ENCODE measurements around the gene DLX1.
"Not testable (repeated sequence)": the region's sequence is repeated elsewhere in the genome, so short reads cannot be mapped to it uniquely, and the experiment has no call there.

Gene DLX1

GRCh38 chr2:172066394-172066886 lies 18.9 kb upstream of the DLX1 start:
- no peak for DNase-seq

DNA sequence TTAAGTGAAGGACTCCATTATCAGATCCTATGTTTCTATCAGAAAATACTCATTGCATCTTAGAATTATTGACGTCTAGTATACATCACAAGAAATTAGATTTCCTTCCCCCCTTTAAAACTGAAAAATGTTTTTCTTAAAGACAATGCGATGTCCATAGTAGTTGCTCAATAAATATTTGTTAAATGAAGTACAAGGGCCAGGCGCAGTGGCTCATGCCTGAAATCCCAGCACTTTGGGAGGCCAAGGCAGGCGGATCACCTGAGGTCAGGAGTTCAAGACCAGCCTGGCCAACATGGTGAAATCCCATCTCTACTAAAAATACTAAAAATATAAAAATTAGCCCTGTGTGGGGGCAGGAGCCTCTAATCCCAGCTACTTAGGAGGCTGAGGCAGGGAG lies 17.4 kb upstream of the DLX1 start:
- not testable (repeated sequence) for DNase-seq

GRCh38 chr2:172070936-172071335 lies 14.4 kb upstream of the DLX1 start:
- DNase-seq = no peak

GRCh38 chr2:172072303-172072702 lies 13.0 kb upstream of the DLX1 start:
- no peak for DNase-seq

GRCh38 chr2:172072706-172073105 lies 12.6 kb upstream of the DLX1 start:
- no peak for DNase-seq

DNA sequence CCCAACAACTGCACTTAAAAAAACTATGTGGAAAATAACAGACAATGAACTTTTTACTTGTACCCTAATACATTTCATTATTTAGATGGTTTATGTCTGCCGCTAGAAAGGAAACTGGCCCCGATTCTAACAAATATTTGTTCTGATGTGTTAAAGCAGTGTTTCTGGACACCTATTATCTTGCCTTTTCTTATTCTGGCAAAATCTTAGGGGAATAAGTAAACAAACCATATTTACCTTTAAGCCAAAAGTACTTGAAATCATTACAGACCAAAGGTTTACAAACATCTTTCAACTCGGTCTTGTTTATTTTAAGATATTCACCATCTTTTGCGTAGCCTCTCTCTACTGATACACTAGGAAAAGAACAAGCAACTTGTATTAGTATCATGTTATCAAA lies 11.8 kb upstream of the DLX1 start:
- no peak for DNase-seq

DNA sequence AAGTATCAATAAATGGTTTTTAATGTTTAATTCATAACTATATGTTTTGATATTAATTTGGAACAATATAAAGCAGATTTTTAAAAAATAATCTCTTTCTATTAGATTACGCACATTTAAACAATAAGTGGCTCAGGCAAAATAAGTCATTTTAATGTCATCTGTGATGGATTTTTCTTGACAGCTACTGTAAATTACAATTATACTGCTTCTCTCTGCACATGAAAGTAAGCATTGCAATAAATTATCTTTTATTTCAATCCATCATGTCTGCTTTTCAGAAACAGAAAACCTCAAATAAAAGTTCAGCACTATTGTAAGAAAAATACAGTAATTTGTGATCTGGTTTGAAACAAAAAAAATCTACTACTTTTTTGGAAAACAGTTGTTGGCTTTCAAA lies 11.1 kb upstream of the DLX1 start:
- no peak for DNase-seq

- DNase-seq = no peak
Observed at GRCh38 chr2:172079416-172079815, 5.9 kb upstream of the DLX1 start.

DNA sequence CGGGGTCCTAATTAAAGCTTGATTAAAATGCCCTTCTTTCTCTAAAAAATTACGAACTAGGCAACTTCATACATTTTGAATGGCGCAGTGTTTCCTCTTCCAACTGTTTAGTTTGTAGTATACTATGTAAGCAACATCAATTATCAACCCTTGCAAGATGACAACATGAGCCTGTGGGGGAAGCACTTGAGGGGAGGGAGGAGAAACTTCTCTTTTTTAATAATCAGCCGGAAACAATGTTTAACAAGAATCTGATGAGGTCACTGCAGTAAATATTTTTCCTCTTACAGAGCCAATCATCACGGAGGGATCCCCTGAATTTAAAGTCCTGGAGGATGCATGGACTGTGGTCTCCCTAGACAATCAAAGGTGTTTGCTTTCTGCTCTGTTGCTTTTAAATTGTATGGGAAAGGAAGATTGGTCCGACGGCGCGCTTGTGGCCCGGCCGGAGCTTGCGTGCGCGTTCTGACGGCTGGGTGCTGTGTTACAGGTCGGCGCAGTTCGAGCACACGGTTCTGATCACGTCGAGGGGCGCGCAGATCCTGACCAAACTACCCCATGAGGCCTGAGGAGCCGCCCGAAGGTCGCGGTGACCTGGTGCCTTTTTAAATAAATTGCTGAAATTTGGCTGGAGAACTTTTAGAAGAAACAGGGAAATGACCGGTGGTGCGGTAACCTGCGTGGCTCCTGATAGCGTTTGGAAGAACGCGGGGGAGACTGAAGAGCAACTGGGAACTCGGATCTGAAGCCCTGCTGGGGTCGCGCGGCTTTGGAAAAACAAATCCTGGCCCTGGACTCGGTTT lies 5.3 kb upstream of the DLX1 start:
- no peak for DNase-seq

DNA sequence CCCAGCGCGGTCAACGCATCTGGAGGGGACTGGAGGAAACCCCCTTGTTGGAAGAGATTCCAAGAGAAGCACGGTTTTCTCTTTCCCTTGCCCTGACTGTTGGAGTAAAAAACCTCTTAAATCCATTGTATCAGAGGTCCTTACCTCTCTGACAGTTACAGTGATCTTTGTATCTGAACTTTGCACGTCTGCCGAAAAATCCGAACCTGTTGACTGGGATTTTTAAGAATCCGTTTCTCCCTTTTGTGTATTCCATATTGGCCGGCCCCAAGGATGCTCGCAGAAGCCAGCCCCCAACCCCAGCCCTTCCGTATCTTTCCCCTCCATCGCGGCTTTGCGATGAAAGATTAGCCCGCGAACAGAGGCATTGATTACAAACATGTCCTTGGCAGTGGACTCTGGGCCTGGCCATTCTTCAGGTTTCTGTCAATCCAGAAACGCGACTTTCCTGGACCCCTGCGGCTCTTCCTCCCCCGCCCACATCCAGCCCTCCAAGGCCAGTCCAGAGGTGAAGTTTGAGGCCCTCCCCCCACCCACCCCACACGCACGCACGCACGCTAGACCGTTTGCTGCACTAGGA lies 4.6 kb upstream of the DLX1 start:
- no peak for DNase-seq

DNA sequence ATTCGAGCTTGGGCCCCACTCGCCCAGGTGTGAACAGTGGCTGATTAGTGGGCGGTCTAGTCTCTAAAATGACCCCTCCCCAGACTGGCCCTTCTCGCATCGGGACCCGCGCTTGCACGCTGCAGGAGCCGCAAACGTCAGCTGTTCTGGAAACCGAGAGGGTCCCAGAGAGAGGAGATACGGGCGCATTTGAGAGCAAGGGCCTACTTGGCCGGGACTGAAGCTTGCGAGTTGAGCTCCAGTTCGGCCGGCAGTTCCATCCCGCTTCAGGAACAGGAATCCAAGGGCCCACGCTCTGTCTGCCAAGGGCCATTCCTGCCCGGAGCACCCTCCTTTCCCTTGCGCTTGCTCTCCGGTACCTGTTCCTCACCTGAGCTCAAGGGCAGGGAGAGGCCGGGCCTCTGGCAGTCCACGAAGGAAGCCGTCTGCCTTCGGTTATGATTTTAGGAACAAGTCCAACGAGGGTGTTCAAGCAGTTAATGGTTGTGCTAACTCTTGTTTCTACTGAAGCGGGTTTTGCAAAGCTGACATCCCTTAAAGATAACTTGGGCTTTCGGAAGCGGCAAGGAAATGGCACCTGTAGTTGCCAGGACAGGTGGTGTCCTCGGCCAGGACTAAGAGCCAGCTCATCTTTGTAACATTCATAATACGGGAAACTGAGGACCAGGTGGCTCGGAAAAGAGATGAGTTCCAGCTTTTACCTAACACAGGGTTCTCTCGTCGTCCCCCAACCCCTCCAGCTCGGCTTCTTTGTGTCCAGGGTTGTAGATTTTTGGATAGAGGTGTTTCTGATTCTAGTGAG lies 3.9 kb upstream of the DLX1 start:
- DNase-seq = no peak

GRCh38 chr2:172082105-172082943 lies 3.0 kb upstream of the DLX1 start:
- no peak for DNase-seq

DNA sequence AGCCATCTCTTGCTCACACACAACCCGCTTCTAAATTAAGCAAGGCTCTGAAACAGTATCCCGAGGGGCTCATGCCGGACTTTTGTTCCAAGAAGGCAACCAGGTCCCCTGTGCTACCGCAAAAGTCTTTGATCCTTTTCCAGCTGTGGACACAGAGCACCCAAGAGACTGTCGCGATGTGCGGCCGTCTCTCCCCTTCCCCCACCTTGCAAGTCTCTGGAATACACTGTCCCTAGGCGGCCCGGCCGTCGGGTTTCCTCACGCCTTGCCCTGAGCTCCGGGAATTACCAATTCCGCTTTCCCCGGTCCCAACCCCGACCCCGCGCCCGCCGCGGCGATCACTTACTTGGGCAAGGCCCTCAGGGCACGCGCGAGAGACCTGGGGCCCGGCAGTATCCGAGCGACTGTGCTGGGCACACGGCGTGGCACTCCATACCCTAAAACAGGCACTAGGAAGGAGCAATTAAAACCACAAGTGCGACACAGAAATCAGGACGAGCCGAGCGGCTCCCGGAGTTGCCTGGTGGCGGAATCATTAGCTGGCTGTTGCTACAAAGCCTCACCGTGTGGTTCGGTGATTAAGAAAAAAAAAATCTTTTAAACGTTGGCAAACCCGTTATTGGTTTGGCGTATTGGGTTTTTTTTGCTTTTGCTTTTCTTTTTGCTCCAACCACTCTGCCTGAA lies 2.2 kb upstream of the DLX1 start:
- no peak for DNase-seq

DNA sequence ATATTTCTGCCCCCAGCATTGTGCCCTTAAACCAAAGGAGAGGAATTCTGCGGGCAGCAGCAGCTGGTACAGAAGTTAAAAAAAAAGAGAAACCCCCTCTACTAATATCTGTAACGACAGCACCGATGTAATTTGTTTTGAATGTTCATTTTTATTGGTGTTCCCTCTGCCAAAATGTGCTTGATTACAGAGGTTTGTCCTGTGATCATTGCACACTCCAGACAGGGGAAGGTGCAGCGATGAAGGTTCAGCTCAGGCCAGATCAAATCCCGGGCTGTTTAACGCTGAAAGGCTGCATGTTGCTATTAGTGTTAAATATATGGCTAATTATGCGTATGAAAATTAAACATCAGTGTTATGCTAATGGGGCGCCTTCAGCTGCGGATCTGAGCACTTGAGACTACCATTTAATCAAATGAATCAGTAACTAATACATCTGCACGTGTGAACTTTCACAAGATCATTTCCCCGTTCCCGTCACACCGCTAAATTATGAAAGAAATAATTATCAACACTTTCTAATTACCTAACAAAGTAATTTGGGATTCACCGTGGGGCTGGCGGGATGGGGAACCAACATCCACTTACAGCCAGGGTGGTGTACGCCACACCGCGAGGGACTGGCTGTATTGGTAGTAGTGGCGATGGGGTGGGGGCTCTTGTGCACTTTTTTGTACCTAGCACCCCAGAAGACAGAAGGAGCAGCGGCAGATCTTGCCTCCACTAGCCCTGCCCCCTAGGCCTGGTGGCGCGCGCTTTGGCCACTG lies 1.5 kb upstream of the DLX1 start:
- DNase-seq = no peak

GRCh38 chr2:172084395-172084644 lies 987 bp upstream of the DLX1 start:
- no peak for DNase-seq

- DNase-seq = peak; percentile 86
Observed at GRCh38 chr2:172084645-172085459, 455 bp upstream of the DLX1 start.

DNA sequence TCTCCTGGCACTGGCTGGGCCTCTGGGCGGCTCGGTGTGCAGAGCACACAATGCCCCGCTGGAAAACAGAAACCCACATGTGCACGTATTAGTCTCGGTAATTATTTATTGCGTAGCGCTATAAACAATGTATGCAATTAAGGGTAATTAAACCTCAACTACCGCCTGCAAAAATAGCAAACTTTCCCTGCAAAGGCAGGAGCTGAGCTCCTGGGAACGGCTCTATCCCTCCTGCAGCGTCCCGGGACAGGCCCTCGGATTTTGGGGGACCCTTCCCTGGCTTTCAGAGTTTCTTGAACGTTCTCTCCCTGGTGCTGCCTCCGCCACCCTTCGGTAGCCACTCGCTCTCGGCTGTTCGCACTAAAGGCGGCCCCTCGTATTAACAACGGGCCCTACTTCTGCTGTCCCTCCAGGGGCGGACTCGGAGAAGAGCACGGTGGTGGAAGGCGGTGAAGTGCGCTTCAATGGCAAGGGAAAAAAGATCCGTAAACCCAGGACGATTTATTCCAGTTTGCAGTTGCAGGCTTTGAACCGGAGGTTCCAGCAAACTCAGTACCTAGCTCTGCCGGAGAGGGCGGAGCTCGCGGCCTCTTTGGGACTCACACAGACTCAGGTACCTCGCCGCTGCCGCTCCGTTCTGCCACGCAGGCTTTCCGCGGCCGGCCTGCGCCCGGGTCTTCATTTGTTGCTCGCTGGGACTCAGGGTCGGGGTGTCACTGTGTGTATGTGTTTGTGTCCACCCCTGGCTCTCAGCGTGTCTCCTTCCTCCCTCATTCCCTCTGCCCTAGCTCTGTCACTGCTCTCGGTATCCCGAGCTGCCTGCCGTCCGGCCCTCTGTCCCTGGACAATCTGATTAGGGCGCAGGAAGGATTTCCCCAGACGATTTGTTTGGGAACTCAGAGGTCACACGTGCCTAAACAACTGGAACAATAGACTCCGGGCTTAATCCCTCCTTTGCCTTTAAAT lies 1.2 kb downstream of the DLX1 start:
- peak; percentile 52 for DNase-seq

DNA sequence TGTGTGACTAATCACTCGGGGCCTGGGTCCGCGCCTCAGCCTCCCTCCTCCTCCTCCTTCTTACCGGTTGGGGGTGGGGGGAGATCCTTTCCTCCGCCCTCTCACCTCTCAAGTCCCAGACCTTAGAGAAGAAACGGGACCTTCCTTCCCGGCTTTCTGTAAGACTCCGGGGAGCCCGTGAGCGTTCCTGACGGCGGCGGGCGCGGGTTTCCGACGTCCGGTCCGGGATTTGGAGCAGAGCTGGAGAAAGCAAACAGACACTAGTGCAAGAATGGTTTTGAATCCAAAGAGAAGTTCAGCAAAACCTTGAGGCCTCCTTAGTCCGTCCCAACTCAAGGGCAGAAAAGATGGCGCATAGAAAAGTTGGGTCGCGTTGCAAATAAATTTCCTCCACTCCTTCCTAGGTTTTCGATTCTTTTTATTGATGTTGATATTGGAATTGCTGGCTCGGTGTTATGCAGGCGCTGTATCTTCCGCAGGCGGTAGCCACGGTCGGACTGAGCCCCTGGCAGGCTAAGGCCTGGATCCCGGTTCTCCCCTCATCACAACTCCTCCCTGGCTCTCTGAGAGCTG lies 2.0 kb downstream of the DLX1 start:
- no peak for DNase-seq

DNA sequence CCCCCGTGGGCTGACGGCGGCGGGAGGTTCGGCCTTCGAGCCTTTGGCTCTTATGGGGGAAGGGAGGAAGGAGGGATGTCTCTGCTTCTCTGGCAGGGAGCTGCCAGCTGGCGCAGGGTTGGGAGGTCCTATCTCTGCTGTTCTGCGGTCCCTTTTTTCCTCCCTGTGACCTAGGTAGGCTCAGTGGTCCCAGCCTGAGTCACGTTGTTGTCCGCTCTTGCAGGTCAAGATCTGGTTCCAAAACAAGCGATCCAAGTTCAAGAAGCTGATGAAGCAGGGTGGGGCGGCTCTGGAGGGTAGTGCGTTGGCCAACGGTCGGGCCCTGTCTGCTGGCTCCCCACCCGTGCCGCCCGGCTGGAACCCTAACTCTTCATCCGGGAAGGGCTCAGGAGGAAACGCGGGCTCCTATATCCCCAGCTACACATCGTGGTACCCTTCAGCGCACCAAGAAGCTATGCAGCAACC lies 2.5 kb downstream of the DLX1 start:
- DNase-seq = no peak

Measured in hematopoietic multipotent progenitor cell treated with erythropoietin and hydrocortisone succinate and interleukin-3 and kit ligand, for 8 days (in vitro differentiated cells).